ENCODE measurements around the gene HMGCR. TPM values are rescaled to one million over a fixed set of nuclear protein-coding genes. Genes with fewer than 3 reads are reported as not detected.
A peak's percentile ranks its signal among the peaks of the same experiment; 100 is the strongest.
"Not testable (repeated sequence)": the region's sequence is repeated elsewhere in the genome, so short reads cannot be mapped to it uniquely, and the experiment has no call there.

The HMGCR gene
- total RNA-seq: 122 and 123 TPM in 2 replicates

DNA sequence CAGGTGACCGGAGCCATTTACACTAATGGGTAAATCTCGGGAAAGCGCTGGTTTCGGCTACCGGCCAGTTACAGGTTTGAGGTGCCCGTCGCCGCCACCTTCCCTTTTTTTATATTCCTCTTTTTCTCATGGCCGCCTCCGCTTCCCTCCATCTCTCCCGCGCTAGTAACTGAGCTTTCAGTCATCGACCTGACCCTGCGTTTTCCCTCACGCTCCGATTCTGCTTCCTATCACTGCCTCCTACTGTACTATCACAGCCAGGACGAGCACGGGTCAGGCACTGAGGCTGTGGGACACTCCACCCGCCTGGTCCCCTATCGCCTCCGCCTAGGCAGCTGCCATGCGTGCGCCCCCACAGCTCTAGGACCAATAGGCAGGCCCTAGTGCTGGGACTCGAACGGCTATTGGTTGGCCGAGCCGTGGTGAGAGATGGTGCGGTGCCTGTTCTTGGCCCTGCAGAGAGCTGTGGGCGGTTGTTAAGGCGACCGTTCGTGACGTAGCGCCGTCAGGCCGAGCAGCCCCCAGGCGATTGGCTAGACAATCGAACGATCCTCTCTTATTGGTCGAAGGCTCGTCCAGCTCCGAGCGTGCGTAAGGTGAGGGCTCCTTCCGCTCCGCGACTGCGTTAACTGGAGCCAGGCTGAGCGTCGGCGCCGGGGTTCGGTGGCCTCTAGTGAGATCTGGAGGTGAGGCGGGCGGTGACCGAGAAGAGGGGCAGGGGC is at the start of gene HMGCR:
HMGCR (plus strand) TSS at position 606 of the 722 bp plus-strand sequence. CDS start 5,386 bp downstream, outside the sequence.
- Mint-ChIP-seq H3K27ac (no peak within 1 kb of the TSS), H3K9me3 (no peaks in the 10 kb centered on the region), H3K4me1 (ENCODE audit: low read depth) (peaks cover 33% of the 10 kb centered on the region), H3K27me3 (ENCODE audit: low read depth) (no peaks in the 10 kb centered on the region), H3K36me3 (ENCODE audit: low read depth) (peaks cover 34% of the 10 kb centered on the region), H3K4me3 (ENCODE audit: low read depth) (no peak within 1 kb of the TSS)
- DNase-seq (ENCODE audit: low spot score): peak; percentile 97
- intact Hi-C loops (cut with micrococcal nuclease): loop anchor here (1.0 to 5.0 kb wide), 11 partner anchors 11 to 1066 kb away; partner anchors contain the start of genes CERT1, GCNT4, IQGAP2 and POC5

DNA sequence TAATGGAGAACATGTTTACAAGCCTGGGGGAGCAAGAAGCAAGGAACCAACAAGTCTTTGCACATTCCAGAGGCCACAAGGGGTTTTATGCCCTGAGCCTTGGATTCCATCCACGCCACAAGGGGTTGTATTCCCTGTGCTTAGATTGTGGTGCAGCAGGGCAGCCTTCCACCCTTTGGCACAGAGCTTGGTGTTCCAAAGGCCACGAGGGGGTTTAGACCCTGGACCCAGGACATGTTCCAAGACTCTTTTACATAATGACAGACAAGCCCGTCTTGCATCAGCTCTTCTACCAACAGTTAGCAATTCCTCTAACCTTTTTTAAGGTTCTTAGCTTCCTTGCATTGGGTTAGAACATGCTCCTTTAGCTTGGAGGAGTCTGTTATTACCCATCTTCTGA is 45.2 kb upstream of the HMGCR start:
- H3K9me3 Mint-ChIP-seq: peaks cover 11% of the 10 kb centered on the region

DNA sequence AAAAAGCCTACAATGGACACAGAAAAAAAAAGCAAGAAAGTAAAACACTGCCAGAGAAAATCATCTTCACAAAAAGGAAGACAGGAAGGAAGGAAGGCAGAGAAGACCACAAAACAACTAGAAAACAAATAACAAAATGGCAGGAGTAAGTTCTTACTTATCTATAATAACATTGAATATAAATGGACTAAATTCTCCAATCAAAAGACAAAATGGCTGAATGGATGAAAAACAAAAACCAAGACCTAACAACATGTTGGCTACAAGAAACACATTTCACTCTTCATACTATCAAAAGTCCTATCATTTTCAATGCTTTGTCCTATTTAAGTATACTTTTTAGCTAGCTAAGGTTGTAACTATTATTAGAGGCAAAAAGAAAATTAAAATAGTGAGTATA is 36.9 kb upstream of the HMGCR start:
- H3K4me1 Mint-ChIP-seq (ENCODE audit: low read depth): peaks cover 2% of the 10 kb centered on the region
- H3K36me3 Mint-ChIP-seq (ENCODE audit: low read depth): no peaks in the 10 kb centered on the region
- peaks cover 13% of the 10 kb centered on the region for H3K9me3 Mint-ChIP-seq
- no peak for DNase-seq (ENCODE audit: low spot score)
- intact Hi-C loops (cut with micrococcal nuclease): no loop called here
- H3K27ac Mint-ChIP-seq: no peak overlapping the region
- no peak overlapping the region for H3K4me3 Mint-ChIP-seq (ENCODE audit: low read depth)
- H3K27me3 Mint-ChIP-seq (ENCODE audit: low read depth): peaks cover 3% of the 10 kb centered on the region

More for the DNA sequence above, 45.2 kb upstream of the HMGCR start:
- DNase-seq (ENCODE audit: low spot score); H3K4me1 Mint-ChIP-seq (ENCODE audit: low read depth); intact Hi-C loops (cut with micrococcal nuclease); H3K36me3 Mint-ChIP-seq (ENCODE audit: low read depth); H3K4me3 Mint-ChIP-seq (ENCODE audit: low read depth); H3K27ac Mint-ChIP-seq: not testable (repeated sequence)
- H3K27me3 Mint-ChIP-seq (ENCODE audit: low read depth): peaks cover 20% of the 10 kb centered on the region

GRCh38 chr5:75303419-75303818 is 33.6 kb upstream of the HMGCR start:
- H3K27ac Mint-ChIP-seq: no peak overlapping the region

GRCh38 chr5:75304486-75304885 is 32.5 kb upstream of the HMGCR start:
- H3K36me3 Mint-ChIP-seq (ENCODE audit: low read depth); H3K9me3 Mint-ChIP-seq; intact Hi-C loops (cut with micrococcal nuclease); H3K4me3 Mint-ChIP-seq (ENCODE audit: low read depth); H3K27ac Mint-ChIP-seq; H3K27me3 Mint-ChIP-seq (ENCODE audit: low read depth); DNase-seq (ENCODE audit: low spot score); H3K4me1 Mint-ChIP-seq (ENCODE audit: low read depth): not testable (repeated sequence)

More at GRCh38 chr5:75303419-75303818, 33.6 kb upstream of the HMGCR start:
- Mint-ChIP-seq H3K4me1 (ENCODE audit: low read depth) (peaks cover 2% of the 10 kb centered on the region), H3K36me3 (ENCODE audit: low read depth) (no peaks in the 10 kb centered on the region), H3K9me3 (peaks cover 4% of the 10 kb centered on the region), H3K27me3 (ENCODE audit: low read depth) (peaks cover 7% of the 10 kb centered on the region), H3K4me3 (ENCODE audit: low read depth) (no peak overlapping the region)
- intact Hi-C loops (cut with micrococcal nuclease): no loop called here
- no peak for DNase-seq (ENCODE audit: low spot score)

DNA sequence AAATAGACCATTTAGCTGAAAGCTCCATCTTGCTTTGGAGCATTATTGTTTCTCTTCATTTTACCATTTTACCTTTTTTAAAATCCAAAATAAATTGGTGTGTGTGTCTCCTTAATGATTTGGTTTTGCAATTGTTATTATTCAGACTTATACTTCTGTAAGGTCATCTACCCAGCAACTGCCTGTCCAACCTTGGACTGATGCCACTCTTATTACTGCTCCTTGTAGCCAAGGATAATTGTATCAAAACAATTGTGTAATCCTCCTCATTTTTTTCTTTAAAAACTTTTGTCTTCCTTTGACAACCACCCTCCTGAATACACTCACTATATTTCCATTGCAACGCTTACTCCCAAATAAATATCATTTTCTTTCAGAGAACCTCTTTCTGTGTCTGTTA is 30.3 kb upstream of the HMGCR start:
- Mint-ChIP-seq H3K27ac (no peak overlapping the region), H3K27me3 (ENCODE audit: low read depth) (peaks cover 12% of the 10 kb centered on the region), H3K36me3 (ENCODE audit: low read depth) (no peaks in the 10 kb centered on the region), H3K9me3 (no peaks in the 10 kb centered on the region), H3K4me1 (ENCODE audit: low read depth) (no peaks in the 10 kb centered on the region), H3K4me3 (ENCODE audit: low read depth) (no peak overlapping the region)
- no peak for DNase-seq (ENCODE audit: low spot score)
- intact Hi-C loops (cut with micrococcal nuclease): no loop called here

DNA sequence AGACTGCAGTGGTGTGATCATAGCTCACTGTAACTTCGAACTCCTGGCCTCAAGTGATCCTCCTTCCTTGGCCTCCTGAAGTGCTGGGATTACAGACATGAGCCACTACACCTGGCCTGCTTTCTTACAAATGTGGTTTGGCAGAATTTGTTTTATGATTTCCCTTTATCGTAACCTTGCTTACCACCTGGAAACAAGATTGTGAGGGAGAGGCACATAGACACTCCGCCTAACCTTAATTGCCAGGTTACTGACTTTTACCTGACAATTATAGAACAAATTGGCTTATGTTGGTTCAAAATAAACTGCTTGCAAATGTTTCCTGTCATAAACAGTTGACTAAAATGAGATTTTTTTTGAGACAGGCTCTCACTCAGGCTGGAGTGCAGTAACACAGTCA is 26.8 kb upstream of the HMGCR start:
- H3K36me3 Mint-ChIP-seq (ENCODE audit: low read depth): no peaks in the 10 kb centered on the region
- no peaks in the 10 kb centered on the region for H3K9me3 Mint-ChIP-seq
- H3K27me3 Mint-ChIP-seq (ENCODE audit: low read depth): peaks cover 17% of the 10 kb centered on the region
- no peak overlapping the region for H3K4me3 Mint-ChIP-seq (ENCODE audit: low read depth)
- no peak overlapping the region for H3K27ac Mint-ChIP-seq
- no peaks in the 10 kb centered on the region for H3K4me1 Mint-ChIP-seq (ENCODE audit: low read depth)
- intact Hi-C loops (cut with micrococcal nuclease): no loop called here
- no peak for DNase-seq (ENCODE audit: low spot score)

- not testable (repeated sequence) for H3K4me3 Mint-ChIP-seq (ENCODE audit: low read depth); H3K36me3 Mint-ChIP-seq (ENCODE audit: low read depth)
Observed at GRCh38 chr5:75319148-75319547, 17.9 kb upstream of the HMGCR start.

DNA sequence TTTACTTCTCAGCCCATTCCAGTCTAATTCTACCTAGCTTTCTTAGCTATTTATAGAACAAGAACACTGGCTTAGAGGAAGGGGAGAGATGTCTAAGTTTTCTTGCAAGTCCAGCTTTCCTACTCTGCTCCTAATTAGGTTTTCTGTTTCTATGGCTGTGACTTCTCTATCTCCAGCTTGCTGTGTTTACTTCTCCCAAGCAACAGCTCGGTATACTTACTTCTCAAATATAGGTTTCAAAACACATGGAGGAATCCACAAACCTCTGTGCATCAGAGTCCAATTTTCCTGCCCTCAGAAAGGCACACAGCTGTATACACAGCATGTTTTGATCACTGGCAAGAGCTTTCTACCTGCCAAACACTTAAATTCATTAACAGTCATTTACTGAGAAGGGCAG is 17.4 kb upstream of the HMGCR start:
- Mint-ChIP-seq H3K36me3 (ENCODE audit: low read depth) (no peaks in the 10 kb centered on the region), H3K9me3 (no peaks in the 10 kb centered on the region), H3K27me3 (ENCODE audit: low read depth) (no peaks in the 10 kb centered on the region), H3K4me1 (ENCODE audit: low read depth) (peaks cover 17% of the 10 kb centered on the region), H3K27ac (no peak overlapping the region), H3K4me3 (ENCODE audit: low read depth) (no peak overlapping the region)
- no peak for DNase-seq (ENCODE audit: low spot score)
- intact Hi-C loops (cut with micrococcal nuclease): loop anchor here (2.0 to 10.0 kb wide), 3 partner anchors 17 to 745 kb away; partner anchors contain the start of gene HMGCR

More at GRCh38 chr5:75319148-75319547, 17.9 kb upstream of the HMGCR start:
- H3K27ac Mint-ChIP-seq; intact Hi-C loops (cut with micrococcal nuclease); DNase-seq (ENCODE audit: low spot score); H3K9me3 Mint-ChIP-seq; H3K27me3 Mint-ChIP-seq (ENCODE audit: low read depth): not testable (repeated sequence)
- peaks cover 12% of the 10 kb centered on the region for H3K4me1 Mint-ChIP-seq (ENCODE audit: low read depth)

DNA sequence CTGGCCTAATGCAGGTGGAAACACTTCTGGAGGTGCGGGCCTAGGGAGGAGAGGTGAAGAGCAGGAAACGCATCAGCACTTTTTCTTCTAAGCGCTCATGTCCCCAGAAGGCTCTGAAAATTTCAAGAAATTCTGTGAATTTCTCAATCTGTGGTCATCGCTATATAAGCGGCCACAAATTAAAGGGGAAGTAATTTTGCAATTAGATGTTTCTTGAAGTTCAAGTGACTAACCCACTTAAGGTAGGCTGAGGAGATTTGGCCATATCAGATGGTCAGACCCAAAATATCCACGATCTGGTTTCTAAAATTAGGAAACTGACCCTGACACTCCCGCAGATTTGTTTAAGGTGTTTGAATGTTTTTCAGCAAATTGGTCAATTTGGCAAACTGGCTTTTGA is 16.6 kb upstream of the HMGCR start:
- no peak for DNase-seq (ENCODE audit: low spot score)
- Mint-ChIP-seq H3K27me3 (ENCODE audit: low read depth) (no peaks in the 10 kb centered on the region), H3K4me3 (ENCODE audit: low read depth) (no peak overlapping the region), H3K27ac (peak overlapping the region; percentile 77), H3K36me3 (ENCODE audit: low read depth) (no peaks in the 10 kb centered on the region), H3K4me1 (ENCODE audit: low read depth) (peaks cover 24% of the 10 kb centered on the region), H3K9me3 (no peaks in the 10 kb centered on the region)
- intact Hi-C loops (cut with micrococcal nuclease): loop anchor here (2.0 to 10.0 kb wide), 3 partner anchors 16 to 746 kb away; partner anchors contain the start of gene HMGCR

- H3K4me1 Mint-ChIP-seq (ENCODE audit: low read depth): peaks cover 27% of the 10 kb centered on the region
- no peaks in the 10 kb centered on the region for H3K9me3 Mint-ChIP-seq
- DNase-seq (ENCODE audit: low spot score): no peak
- intact Hi-C loops (cut with micrococcal nuclease): loop anchor here (5.0 to 10.0 kb wide), 2 partner anchors 265 to 747 kb away; no protein-coding TSS in a partner anchor
- no peaks in the 10 kb centered on the region for H3K36me3 Mint-ChIP-seq (ENCODE audit: low read depth)
- no peaks in the 10 kb centered on the region for H3K27me3 Mint-ChIP-seq (ENCODE audit: low read depth)
- H3K27ac Mint-ChIP-seq: no peak overlapping the region
- no peak overlapping the region for H3K4me3 Mint-ChIP-seq (ENCODE audit: low read depth)
Observed at GRCh38 chr5:75322066-75322465, 15.0 kb upstream of the HMGCR start.

GRCh38 chr5:75324791-75325190 is 12.2 kb upstream of the HMGCR start:
- Mint-ChIP-seq H3K27ac (peak overlapping the region; percentile 89), H3K4me1 (ENCODE audit: low read depth) (peaks cover 27% of the 10 kb centered on the region), H3K36me3 (ENCODE audit: low read depth) (no peaks in the 10 kb centered on the region), H3K4me3 (ENCODE audit: low read depth) (peak overlapping the region; percentile 53), H3K9me3 (no peaks in the 10 kb centered on the region), H3K27me3 (ENCODE audit: low read depth) (no peaks in the 10 kb centered on the region)
- intact Hi-C loops (cut with micrococcal nuclease): loop anchor here (1.0 to 10.0 kb wide), 5 partner anchors 12 to 750 kb away; no protein-coding TSS in a partner anchor
- no peak for DNase-seq (ENCODE audit: low spot score)

- H3K4me1 Mint-ChIP-seq (ENCODE audit: low read depth): peaks cover 27% of the 10 kb centered on the region
- H3K4me3 Mint-ChIP-seq (ENCODE audit: low read depth): peak overlapping the region; percentile 53
- H3K9me3 Mint-ChIP-seq: no peaks in the 10 kb centered on the region
- peak overlapping the region; percentile 89 for H3K27ac Mint-ChIP-seq
- no peaks in the 10 kb centered on the region for H3K27me3 Mint-ChIP-seq (ENCODE audit: low read depth)
- intact Hi-C loops (cut with micrococcal nuclease): loop anchor here (1.0 to 10.0 kb wide), 4 partner anchors 11 to 750 kb away; no protein-coding TSS in a partner anchor
- no peak for DNase-seq (ENCODE audit: low spot score)
- H3K36me3 Mint-ChIP-seq (ENCODE audit: low read depth): no peaks in the 10 kb centered on the region
Observed at GRCh38 chr5:75325242-75325641, 11.8 kb upstream of the HMGCR start.
